ENCODE data around the gene RDH16. TPM values are rescaled to one million over a fixed set of nuclear protein-coding genes. Genes with fewer than 3 reads are reported as not detected.

The RDH16 gene
- total and polyA plus RNA-seq, 2 donors (not counting 3 experiments of a cell fraction or from before 2014, with no cell fraction given), result 0.08 to 0.29 TPM

GRCh38 chr12:56935752-56936151 lies 21.7 kb downstream of the RDH16 start:
- ChIA-PET POLR2A (no interaction called here), CTCF (no interaction called here)
- DNase-seq (ENCODE audit: low read depth, low spot score), result no peak
- H3K9me3 ChIP-seq (replicated peaks; ENCODE audit: control insufficient read depth, insufficient read depth, low read length), result no peaks in the 10 kb centered on the region
- H3K4me3 ChIP-seq (replicated peaks in 1 of 3; ENCODE audit: insufficient read depth in 1 of 3, low read depth in 1 of 3, low read length in 3 of 3), result no peak overlapping the region
- peaks cover 0 to 4% of the 10 kb centered on the region in 2 experiments for H3K27me3 ChIP-seq (ENCODE audit: control insufficient read depth in 2 of 2, insufficient read depth in 2 of 2, low read length in 2 of 2)
- no peak for FAIRE-seq
- H4K20me1 ChIP-seq (replicated peaks; ENCODE audit: control insufficient read depth, extremely low read depth, insufficient read depth, low read length), result no peaks in the 10 kb centered on the region
- no peaks in the 10 kb centered on the region for H3K4me1 ChIP-seq (ENCODE audit: control insufficient read depth, extremely low read depth, insufficient read depth, low read length)
- dilution Hi-C loops (cut with MboI; ENCODE audit: extremely low pct_ligation_motif_present, low sequenced_read_pairs) (no loop called here), intact Hi-C loops (cut with micrococcal nuclease) (no loop called here)
- no peaks in the 10 kb centered on the region for H3K79me2 ChIP-seq (ENCODE audit: control insufficient read depth, insufficient read depth, low read length)
- no peaks in the 10 kb centered on the region for H3K36me3 ChIP-seq (ENCODE audit: control insufficient read depth in 2 of 2, extremely low read depth in 1 of 2, insufficient read depth in 2 of 2, low read length in 2 of 2)
- H3K27ac ChIP-seq (ENCODE audit: insufficient read depth, low read depth, low read length), result no peak overlapping the region
- no peak for TF ChIP-seq POLR2A (IDR thresholded peaks at IDR 0.05; ENCODE audit: low read depth, low read length)
- TF ChIP-seq EZH2 (IDR thresholded peaks at IDR 0.05; ENCODE audit: borderline replicate concordance, low read depth, low read length, severe bottlenecking), result no peak
- TF ChIP-seq JUN (IDR thresholded peaks at IDR 0.05; ENCODE audit: borderline replicate concordance, insufficient read depth, insufficient read length, low read depth), result no peak
- no peak for TF ChIP-seq CTCF (IDR thresholded peaks at IDR 0.05; ENCODE audit: extremely low read depth in 1 of 2, insufficient read depth in 1 of 2, low read depth in 1 of 2, low read length in 2 of 2)
- no peak for TF ChIP-seq GATA2 (IDR thresholded peaks at IDR 0.05; ENCODE audit: insufficient read depth, insufficient read length, low read depth, low read length)
- TF ChIP-seq FOS (IDR thresholded peaks at IDR 0.05; ENCODE audit: borderline replicate concordance, insufficient read depth, low read length), result no peak
- no peak for TF ChIP-seq POLR2AphosphoS5 (IDR thresholded peaks at IDR 0.05; ENCODE audit: insufficient read depth, low read depth, low read length)
- no peak for TF ChIP-seq MYC (IDR thresholded peaks at IDR 0.05; ENCODE audit: low read depth, low read length)
- TF ChIP-seq MAX (IDR thresholded peaks at IDR 0.05; ENCODE audit: insufficient read depth, insufficient read length), result no peak
- H2AFZ ChIP-seq (ENCODE audit: low read depth, low read length), result no peak overlapping the region
- no peaks in the 10 kb centered on the region for H3K9me1 ChIP-seq (replicated peaks; ENCODE audit: control insufficient read depth, extremely low read depth, insufficient read depth, low read length)
- no TSS peak for BruUV-seq (replicated peaks)
- no peak overlapping the region for H3K9ac ChIP-seq (replicated peaks; ENCODE audit: extremely low read depth, insufficient read depth, low read length)
- no peak overlapping the region for H3K4me2 ChIP-seq (ENCODE audit: insufficient read depth, low read length)
